Heart right ventricle (tissue), 16 donors: Measurements from ENCODE around the gene ADGRL3. TPM values are rescaled to one million over a fixed set of nuclear protein-coding genes. Genes with fewer than 3 reads are reported as not detected.

Source experiments
- ATAC-seq, 8 donors: fragments of 200-7000 bp; cut with Tn5 transposase; one replicate each; pipeline ENCODE4 v1.9.1; 2020; ENCODE audit warnings: mild to moderate bottlenecking in 8 of 8, moderate library complexity in 8 of 8, moderate number of reproducible peaks in 1 of 8
- DNase-seq, 2 donors: peaks; one replicate each; pipeline ENCODE4 v3.0.0-alpha.2; 2020
- H3K27ac ChIP-seq, 10 donors: fragments of 200-600 bp; sonication (generic) in 2 of 10; one replicate each; pipeline versions ENCODE4 v1.5.0 to v1.8.0; 2020 to 2022; ENCODE audit warnings: mild to moderate bottlenecking in 3 of 10
- H3K27me3 ChIP-seq, 7 donors: fragments of 200-600 bp; one replicate each; pipeline ENCODE4 v1.8.0; 2021 to 2022; ENCODE audit warnings: mild to moderate bottlenecking in 2 of 7
- H3K36me3 ChIP-seq, 9 donors: fragments of 200-600 bp; sonication (generic) in 1 of 9; one replicate each; pipeline versions ENCODE4 v1.5.0 to v1.8.0; 2020 to 2022; ENCODE audit warnings: mild to moderate bottlenecking in 2 of 9
- H3K4me1 ChIP-seq, 9 donors: fragments of 200-600 bp; sonication (generic) in 1 of 9; one replicate each; pipeline versions ENCODE4 v1.5.0 to v1.8.0; 2020 to 2022; ENCODE audit warnings: mild to moderate bottlenecking in 4 of 9
- H3K4me3 ChIP-seq, 10 donors: fragments of 200-600 bp; sonication (generic) in 2 of 10; one replicate each; pipeline versions ENCODE4 v1.5.0 to v1.8.0; 2020 to 2022; ENCODE audit warnings: mild to moderate bottlenecking in 7 of 10, moderate library complexity in 2 of 10
- H3K9me3 ChIP-seq, 11 donors: fragments of 200-600 bp in 10 of 11; sonication (generic) in 2 of 11; one replicate each; pipeline versions ENCODE4 v1.5.0 to v1.8.0; 2013 to 2022; ENCODE audit warnings: mild to moderate bottlenecking in 2 of 11, control low read depth in 1 of 11, moderate library complexity in 1 of 11
- WGBS, 2 donors: extraction: QIAGEN DNeasy Blood & Tissue Kit; methylation state at CpG; one replicate each; pipeline ENCODE4 v1.1.7; 2013; ENCODE audit warnings: inconsistent platforms in 1 of 2; 5-methylcytosine and 5-hydroxymethylcytosine counted together
- intact Hi-C, 10 donors: fragments of 100-400 bp; cut with DNase I; formaldehyde crosslinking; loops; one replicate each; pipeline versions ENCODE4 v1.11.1 to v1.14.2; 2022
- polyA plus RNA-seq, 2 donors: library from polyadenylated mRNA; stranded (reverse); fragments of 200-250 nt; gene quantifications; one replicate each; pipeline ENCODE4 v1.2.3, GENCODE V29; 2013
- total RNA-seq, 10 donors: library from RNA; stranded (reverse); fragmentation: NEBNext Ultra II Directional in 3 of 10; extraction: Animal tissue kit (Norgen Biotek cat#: 25700) in 3 of 10; gene quantifications; one replicate each; pipeline versions ENCODE4 v1.2.1 to v1.2.4, GENCODE V29; 2021 to 2023
- TF ChIP-seq, protein P1 (sequence below), 9 donors: fragments of 200-600 bp; sonication (generic) in 2 of 9; IDR thresholded peaks; one replicate each; pipeline versions ENCODE4 v1.5.0 to v1.8.0; 2021 to 2022; ENCODE audit warnings: antibody characterized with exemption in 9 of 9, mild to moderate bottlenecking in 5 of 9, moderate library complexity in 1 of 9
- donor health status: Arrhythmogenic right ventricular cardiomyopathy.
- donor health status: ischemic (EF 13 %, LVEDD 7.1; RV severe dilation, severe dysfunction).
- donor health status: healthy with polysubstance abuse.
- donor health status: DM: no; HTN: yes; CAD: no.
- donor health status: DM: no; HTN: no; CAD: no.
- donor health status: ischemic (EF 25% LVEDD 6.9; RV normal size, moderate dysfunction).
- donor health status: ischemic (EF 25% LVEDD 5.7; RV mildly dilated, moderate dysfunction).
- donor health status: healthy.
- donor health status: DM: yes; HTN: yes; CAD: no.
- donor health status: Ischemic cardiomyopathy.
- donor health status: ischemic (EF 35%, LVEDD 5.7; RV mildly dilated, moderate dysfunction).
- donor health status: nonischemic (EF 11% LVEDD 7.7; RV severe dilation, severe dysfunction).
- donor health status: DM: yes; HTN: yes; CAD: no.
- donor health status: PGD.
- donor health status: ischemic (EF 29% LVEDD 5.4; RV normal size, mild dysfunction).
- donor health status: nonischemic (EF 23%, LVEDD 6.1; RV moderate dilation, normal function).

ADGRL3 gene
- total and polyA plus RNA-seq, 12 donors: 0.36 to 20.9 (median 4.6) TPM

DNA sequence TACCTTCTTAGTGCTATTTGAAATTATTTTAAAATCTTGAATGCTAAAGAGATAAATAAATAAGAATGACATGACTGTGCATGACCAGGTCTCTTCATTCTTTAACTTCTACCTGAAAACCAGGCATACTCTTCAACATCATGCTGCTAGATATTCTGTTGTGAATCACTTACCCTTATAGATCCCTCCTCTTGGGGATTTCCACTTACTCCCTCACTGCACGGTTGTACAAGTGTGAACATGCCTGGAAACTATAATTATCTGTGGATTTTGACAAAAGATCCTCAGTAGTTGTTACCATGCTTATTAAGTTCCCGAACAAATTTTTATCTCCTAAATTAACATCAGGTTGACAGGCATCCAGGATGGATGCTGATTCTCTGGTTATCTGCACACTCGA is 54.3 kb downstream of the ADGRL3 start:
- intact Hi-C loops: no loop called here
- Histone ChIP-seq H3K27me3 (no peaks in the 10 kb centered on the region), H3K4me3 (no peak overlapping the region), H3K9me3 (no peaks in the 10 kb centered on the region), H3K27ac (no peak overlapping the region), H3K4me1 (no peaks in the 10 kb centered on the region), H3K36me3 (no peaks in the 10 kb centered on the region)
- ATAC-seq: no peak
- 62 to 67% methylated on average over 3 of the region's 3 CpGs for WGBS, 2 donors
- TF ChIP-seq, protein P1, sequence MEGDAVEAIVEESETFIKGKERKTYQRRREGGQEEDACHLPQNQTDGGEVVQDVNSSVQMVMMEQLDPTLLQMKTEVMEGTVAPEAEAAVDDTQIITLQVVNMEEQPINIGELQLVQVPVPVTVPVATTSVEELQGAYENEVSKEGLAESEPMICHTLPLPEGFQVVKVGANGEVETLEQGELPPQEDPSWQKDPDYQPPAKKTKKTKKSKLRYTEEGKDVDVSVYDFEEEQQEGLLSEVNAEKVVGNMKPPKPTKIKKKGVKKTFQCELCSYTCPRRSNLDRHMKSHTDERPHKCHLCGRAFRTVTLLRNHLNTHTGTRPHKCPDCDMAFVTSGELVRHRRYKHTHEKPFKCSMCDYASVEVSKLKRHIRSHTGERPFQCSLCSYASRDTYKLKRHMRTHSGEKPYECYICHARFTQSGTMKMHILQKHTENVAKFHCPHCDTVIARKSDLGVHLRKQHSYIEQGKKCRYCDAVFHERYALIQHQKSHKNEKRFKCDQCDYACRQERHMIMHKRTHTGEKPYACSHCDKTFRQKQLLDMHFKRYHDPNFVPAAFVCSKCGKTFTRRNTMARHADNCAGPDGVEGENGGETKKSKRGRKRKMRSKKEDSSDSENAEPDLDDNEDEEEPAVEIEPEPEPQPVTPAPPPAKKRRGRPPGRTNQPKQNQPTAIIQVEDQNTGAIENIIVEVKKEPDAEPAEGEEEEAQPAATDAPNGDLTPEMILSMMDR (IDR thresholded peaks at IDR 0.05): no peak
- DNase-seq: no peak

DNA sequence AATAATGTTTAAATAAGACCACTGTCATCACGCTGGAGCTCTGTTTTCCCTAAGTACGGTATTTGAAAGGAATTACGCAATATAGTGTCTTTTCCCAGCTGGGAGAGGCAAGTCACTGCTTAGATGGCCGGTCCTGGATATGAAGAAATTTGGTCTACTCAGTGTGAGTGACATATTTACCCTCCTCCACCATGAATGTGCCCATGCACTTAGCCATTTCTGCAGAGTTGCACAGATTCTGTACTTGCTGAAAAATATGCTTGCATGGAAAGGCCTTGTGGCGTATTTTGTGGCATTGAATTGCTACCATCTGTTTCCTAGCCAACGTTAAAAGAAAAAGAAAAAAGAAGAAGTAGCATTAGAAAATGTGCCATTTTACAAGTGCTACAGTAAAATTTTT is 73.1 kb downstream of the ADGRL3 start:
- TF ChIP-seq, protein P1 (IDR thresholded peaks at IDR 0.05): no peak
- Histone ChIP-seq H3K36me3 (no peaks in the 10 kb centered on the region), H3K4me1 (peaks cover 0 to 16% (median 0%) of the 10 kb centered on the region in 9 donors), H3K9me3 (no peaks in the 10 kb centered on the region), H3K27me3 (no peaks in the 10 kb centered on the region), H3K27ac (peak overlapping the region in 2 of 10 donors; percentile 50 to 51), H3K4me3 (no peak overlapping the region)
- intact Hi-C loops: loop anchor here in 1 of 10 donors (10.0 kb wide), 1 partner anchor 68 kb away; the partner anchor contains the start of gene ADGRL3
- ATAC-seq: peak in 6 of 8 donors; percentile 64 to 87 (median 80)
- DNase-seq: no peak
- 63 to 67% methylated on average over 6 of the region's 6 CpGs for WGBS, 2 donors

DNA sequence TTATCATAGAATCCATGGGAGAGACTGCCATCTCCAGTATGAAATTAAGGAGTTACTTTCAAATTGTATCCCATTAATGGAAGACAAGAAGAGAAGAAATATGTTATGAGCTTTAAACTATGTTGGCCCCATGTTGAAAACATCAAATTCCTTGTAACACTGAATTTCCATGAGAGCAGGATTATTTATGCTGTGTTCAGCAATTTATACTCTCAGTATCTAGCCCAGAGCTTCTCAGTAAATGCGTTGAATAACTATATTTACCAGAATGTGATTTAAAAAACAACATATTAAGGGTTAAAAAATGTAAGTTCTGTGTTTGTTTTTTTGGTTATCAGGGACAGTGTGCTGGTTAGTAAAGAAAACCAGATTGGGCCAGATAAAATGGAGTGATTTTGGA is 74.2 kb downstream of the ADGRL3 start:
- peaks cover 0 to 22% (median 0%) of the 10 kb centered on the region in 9 donors for H3K4me1 ChIP-seq
- H3K9me3 ChIP-seq: no peaks in the 10 kb centered on the region
- TF ChIP-seq, protein P1 (IDR thresholded peaks at IDR 0.05): no peak
- H3K36me3 ChIP-seq: no peaks in the 10 kb centered on the region
- DNase-seq: no peak
- H3K4me3 ChIP-seq: no peak overlapping the region
- intact Hi-C loops: loop anchor here in 1 of 10 donors (10.0 kb wide), 1 partner anchor 69 kb away; the partner anchor contains the start of gene ADGRL3
- ATAC-seq: no peak
- no peak overlapping the region for H3K27ac ChIP-seq
- no peaks in the 10 kb centered on the region for H3K27me3 ChIP-seq
- WGBS, 2 donors: 85 to 98% methylated on average over 1 of the region's 1 CpG

DNA sequence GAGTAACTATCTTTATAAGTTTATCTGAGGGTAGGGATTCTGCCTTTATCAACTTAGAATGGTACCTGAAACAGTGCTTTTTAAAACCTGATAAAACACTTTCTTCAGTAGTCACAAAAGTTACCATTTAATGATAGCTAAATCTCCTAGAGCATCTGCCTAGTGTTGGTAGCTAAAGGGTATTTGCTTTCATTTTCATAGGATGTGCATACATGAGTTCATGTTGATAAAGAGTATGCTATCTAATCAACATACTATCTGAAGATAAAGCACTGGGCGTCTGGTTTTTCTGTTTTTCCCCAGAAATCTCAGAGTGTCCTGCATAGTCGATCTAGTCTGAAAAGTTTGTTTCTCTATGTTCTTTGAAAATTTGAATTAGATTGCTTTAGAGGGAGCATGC is 75.1 kb downstream of the ADGRL3 start:
- peak overlapping the region in 1 of 10 donors; percentile 19 for H3K27ac ChIP-seq
- H3K4me1 ChIP-seq: peaks cover 0 to 22% (median 0%) of the 10 kb centered on the region in 9 donors
- intact Hi-C loops: loop anchor here in 1 of 10 donors (10.0 kb wide), 1 partner anchor 70 kb away; the partner anchor contains the start of gene ADGRL3
- no peak for ATAC-seq
- H3K4me3 ChIP-seq: no peak overlapping the region
- H3K27me3 ChIP-seq: no peaks in the 10 kb centered on the region
- H3K36me3 ChIP-seq: no peaks in the 10 kb centered on the region
- no peaks in the 10 kb centered on the region for H3K9me3 ChIP-seq
- TF ChIP-seq, protein P1 (IDR thresholded peaks at IDR 0.05): no peak
- 40 to 42% methylated on average over 2 of the region's 2 CpGs for WGBS, 2 donors
- DNase-seq: no peak
